HG03066 (cell line): ENCODE measurements around the gene KRTAP1-1.
"Not testable (repeated sequence)": the region's sequence is repeated elsewhere in the genome, so short reads cannot be mapped to it uniquely, and the experiment has no call there.

Experiments used
- ATAC-seq: cut with Tn5 transposase; IDR thresholded peaks from one replicate; pipeline ENCODE4 v1.9.1; 2021; ENCODE audit warnings: low read depth; ENCODE audit not compliant: unreplicated experiment

Gene KRTAP1-1

GRCh38 chr17:41058741-41059140 lies 17.5 kb upstream of the KRTAP1-1 start:
- ATAC-seq = no peak

GRCh38 chr17:41057547-41057946 lies 16.3 kb upstream of the KRTAP1-1 start:
- no peak for ATAC-seq

- ATAC-seq = not testable (repeated sequence)
Observed at GRCh38 chr17:41055130-41055529, 13.9 kb upstream of the KRTAP1-1 start, which contains the start of gene KRTAP2-2. Gene KRTAP2-2, minus strand, starts transcription at chr17:41055230. Its CDS starts 19 bp downstream, at chr17:41055211.

- ATAC-seq = not testable (repeated sequence)
Observed at GRCh38 chr17:41054556-41054955, 13.3 kb upstream of the KRTAP1-1 start.

GRCh38 chr17:41054025-41054424 lies 12.8 kb upstream of the KRTAP1-1 start:
- ATAC-seq = no peak

GRCh38 chr17:41052566-41052965 lies 11.3 kb upstream of the KRTAP1-1 start:
- no peak for ATAC-seq

- no peak for ATAC-seq
Observed at GRCh38 chr17:41049110-41049509, 7.9 kb upstream of the KRTAP1-1 start.

GRCh38 chr17:41048441-41048840 lies 7.2 kb upstream of the KRTAP1-1 start:
- no peak for ATAC-seq

GRCh38 chr17:41046735-41047465 lies 5.7 kb upstream of the KRTAP1-1 start, which contains the start of gene KRTAP2-1:
Gene KRTAP2-1, minus strand, starts transcription at chr17:41047316. Its CDS starts 49 bp downstream, at chr17:41047267.
- not testable (repeated sequence) for ATAC-seq

GRCh38 chr17:41042953-41043352 lies 1.7 kb upstream of the KRTAP1-1 start:
- no peak for ATAC-seq

GRCh38 chr17:41037853-41038350 lies 3.3 kb downstream of the KRTAP1-1 start:
- ATAC-seq = no peak

- ATAC-seq = not testable (repeated sequence)
Observed at GRCh38 chr17:41034346-41034935, 6.8 kb downstream of the KRTAP1-1 start, which contains the start of gene KRTAP1-3. Gene KRTAP1-3, minus strand, starts transcription at chr17:41034874. Its CDS starts 53 bp downstream, at chr17:41034821.

GRCh38 chr17:41029633-41030245 lies 11.5 kb downstream of the KRTAP1-1 start, which contains the start of gene KRTAP1-4:
Gene KRTAP1-4, minus strand, starts transcription at chr17:41030195. Its CDS starts 117 bp downstream, at chr17:41030078.
- ATAC-seq = no peak

- ATAC-seq = no peak
Observed at GRCh38 chr17:41026715-41027471, 14.4 kb downstream of the KRTAP1-1 start, which contains the start of gene KRTAP1-5. Gene KRTAP1-5, minus strand, starts transcription at chr17:41027208. Its CDS starts 53 bp downstream, at chr17:41027155.

GRCh38 chr17:41024697-41025096 lies 16.6 kb downstream of the KRTAP1-1 start:
- no peak for ATAC-seq

GRCh38 chr17:41020336-41020735 lies 20.9 kb downstream of the KRTAP1-1 start:
- no peak for ATAC-seq

- ATAC-seq = no peak
Observed at GRCh38 chr17:41019415-41019814, 21.8 kb downstream of the KRTAP1-1 start.

GRCh38 chr17:41018541-41018940 lies 22.7 kb downstream of the KRTAP1-1 start:
- no peak for ATAC-seq

- ATAC-seq = no peak
Observed at GRCh38 chr17:41016578-41017215, 24.6 kb downstream of the KRTAP1-1 start.

- no peak for ATAC-seq
Observed at GRCh38 chr17:41015454-41015853, 25.8 kb downstream of the KRTAP1-1 start.
